Measurements from ENCODE around the gene TET2. TPM values are rescaled to one million over a fixed set of nuclear protein-coding genes. Genes with fewer than 3 reads are reported as not detected.

TET2 gene
- total RNA-seq, 2 donors from 2014 or later, result 12.0 to 15.5 TPM

GRCh38 chr4:105113800-105114199, 32.9 kb upstream of the TET2 start:
- no peaks in the 10 kb centered on the region for H3K36me3 ChIP-seq (ENCODE audit: control insufficient read depth, insufficient read depth, low read length)
- H3K4me3 ChIP-seq (ENCODE audit: low read length), result no peak overlapping the region
- peaks cover 4% of the 10 kb centered on the region for H3K9me3 Mint-ChIP-seq
- H3K9me3 ChIP-seq (ENCODE audit: control insufficient read depth, low read length), result no peaks in the 10 kb centered on the region
- H3K4me1 ChIP-seq (ENCODE audit: control insufficient read depth, insufficient read depth, low read length), result no peaks in the 10 kb centered on the region
- H3K4me3 Mint-ChIP-seq, result no peak overlapping the region
- peaks cover 4% of the 10 kb centered on the region for H3K27me3 ChIP-seq (ENCODE audit: control insufficient read depth, insufficient read depth, low read length, poor library complexity, severe bottlenecking)
- H3K4me1 Mint-ChIP-seq, result no peaks in the 10 kb centered on the region
- 92% methylated on average over 1 of the region's 1 CpG; no CpG with 5 or more reads in 1 of the 2 experiments for WGBS, 2 experiments (ENCODE audit: insufficient coverage in 1 of 2, insufficient read length in 1 of 2)
- H3K27me3 Mint-ChIP-seq (ENCODE audit: insufficient read depth), result peaks cover 1% of the 10 kb centered on the region
- TF ChIP-seq CTCF (conservative IDR thresholded peaks at IDR 0.05), result no peak
- no peak for DNase-seq
- no peak overlapping the region for H3K27ac ChIP-seq (ENCODE audit: low read depth, low read length)
- no peaks in the 10 kb centered on the region for H3K36me3 Mint-ChIP-seq (ENCODE audit: low read depth)
- no peak overlapping the region for H3K9ac ChIP-seq (ENCODE audit: extremely low read depth, low read length, poor library complexity, severe bottlenecking)
- no peak overlapping the region for H3K27ac Mint-ChIP-seq

- H3K9me3 Mint-ChIP-seq, result no peaks in the 10 kb centered on the region
- H3K27me3 Mint-ChIP-seq (ENCODE audit: insufficient read depth), result peaks cover 3% of the 10 kb centered on the region
- Histone ChIP-seq H3K4me3 (ENCODE audit: low read length) (no peak overlapping the region), H3K27ac (ENCODE audit: low read depth, low read length) (no peak overlapping the region), H3K4me1 (ENCODE audit: control insufficient read depth, insufficient read depth, low read length) (no peaks in the 10 kb centered on the region), H3K9ac (ENCODE audit: extremely low read depth, low read length, poor library complexity, severe bottlenecking) (no peak overlapping the region), H3K9me3 (ENCODE audit: control insufficient read depth, low read length) (no peaks in the 10 kb centered on the region), H3K36me3 (ENCODE audit: control insufficient read depth, insufficient read depth, low read length) (no peaks in the 10 kb centered on the region), H3K27me3 (ENCODE audit: control insufficient read depth, insufficient read depth, low read length, poor library complexity, severe bottlenecking) (peaks cover 4% of the 10 kb centered on the region)
- TF ChIP-seq CTCF (conservative IDR thresholded peaks at IDR 0.05), result no peak
- no peak overlapping the region for H3K27ac Mint-ChIP-seq
- no peaks in the 10 kb centered on the region for H3K36me3 Mint-ChIP-seq (ENCODE audit: low read depth)
- WGBS, 2 experiments (ENCODE audit: insufficient coverage in 1 of 2, insufficient read length in 1 of 2), result 86 to 92% methylated on average over 3 of the region's 3 CpGs
- peaks cover 4% of the 10 kb centered on the region for H3K4me1 Mint-ChIP-seq
- DNase-seq, result no peak
- H3K4me3 Mint-ChIP-seq, result no peak overlapping the region
Measured at GRCh38 chr4:105116616-105117319, 29.9 kb upstream of the TET2 start.

- Mint-ChIP-seq H3K4me3 (no peak overlapping the region), H3K9me3 (no peaks in the 10 kb centered on the region), H3K27ac (no peak overlapping the region), H3K36me3 (ENCODE audit: low read depth) (no peaks in the 10 kb centered on the region), H3K4me1 (peaks cover 7% of the 10 kb centered on the region), H3K27me3 (ENCODE audit: insufficient read depth) (peaks cover 2% of the 10 kb centered on the region)
- no peak overlapping the region for H3K4me3 ChIP-seq (ENCODE audit: low read length)
- no peak for DNase-seq
- TF ChIP-seq CTCF (conservative IDR thresholded peaks at IDR 0.05), result no peak
- no peak overlapping the region for H3K9ac ChIP-seq (ENCODE audit: extremely low read depth, low read length, poor library complexity, severe bottlenecking)
- no peaks in the 10 kb centered on the region for H3K36me3 ChIP-seq (ENCODE audit: control insufficient read depth, insufficient read depth, low read length)
- no peak overlapping the region for H3K27ac ChIP-seq (ENCODE audit: low read depth, low read length)
- H3K4me1 ChIP-seq (ENCODE audit: control insufficient read depth, insufficient read depth, low read length), result no peaks in the 10 kb centered on the region
- H3K27me3 ChIP-seq (ENCODE audit: control insufficient read depth, insufficient read depth, low read length, poor library complexity, severe bottlenecking), result peaks cover 4% of the 10 kb centered on the region
- no peaks in the 10 kb centered on the region for H3K9me3 ChIP-seq (ENCODE audit: control insufficient read depth, low read length)
Measured at GRCh38 chr4:105119356-105119755, 27.3 kb upstream of the TET2 start.

All from endodermal cell (in vitro differentiated cells).